ENCODE measurements around the gene LGR5. TPM values are rescaled to one million over a fixed set of nuclear protein-coding genes. Genes with fewer than 3 reads are reported as not detected.

Gene LGR5, protein sequence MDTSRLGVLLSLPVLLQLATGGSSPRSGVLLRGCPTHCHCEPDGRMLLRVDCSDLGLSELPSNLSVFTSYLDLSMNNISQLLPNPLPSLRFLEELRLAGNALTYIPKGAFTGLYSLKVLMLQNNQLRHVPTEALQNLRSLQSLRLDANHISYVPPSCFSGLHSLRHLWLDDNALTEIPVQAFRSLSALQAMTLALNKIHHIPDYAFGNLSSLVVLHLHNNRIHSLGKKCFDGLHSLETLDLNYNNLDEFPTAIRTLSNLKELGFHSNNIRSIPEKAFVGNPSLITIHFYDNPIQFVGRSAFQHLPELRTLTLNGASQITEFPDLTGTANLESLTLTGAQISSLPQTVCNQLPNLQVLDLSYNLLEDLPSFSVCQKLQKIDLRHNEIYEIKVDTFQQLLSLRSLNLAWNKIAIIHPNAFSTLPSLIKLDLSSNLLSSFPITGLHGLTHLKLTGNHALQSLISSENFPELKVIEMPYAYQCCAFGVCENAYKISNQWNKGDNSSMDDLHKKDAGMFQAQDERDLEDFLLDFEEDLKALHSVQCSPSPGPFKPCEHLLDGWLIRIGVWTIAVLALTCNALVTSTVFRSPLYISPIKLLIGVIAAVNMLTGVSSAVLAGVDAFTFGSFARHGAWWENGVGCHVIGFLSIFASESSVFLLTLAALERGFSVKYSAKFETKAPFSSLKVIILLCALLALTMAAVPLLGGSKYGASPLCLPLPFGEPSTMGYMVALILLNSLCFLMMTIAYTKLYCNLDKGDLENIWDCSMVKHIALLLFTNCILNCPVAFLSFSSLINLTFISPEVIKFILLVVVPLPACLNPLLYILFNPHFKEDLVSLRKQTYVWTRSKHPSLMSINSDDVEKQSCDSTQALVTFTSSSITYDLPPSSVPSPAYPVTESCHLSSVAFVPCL
- not detected in 2 replicates for total RNA-seq

DNA sequence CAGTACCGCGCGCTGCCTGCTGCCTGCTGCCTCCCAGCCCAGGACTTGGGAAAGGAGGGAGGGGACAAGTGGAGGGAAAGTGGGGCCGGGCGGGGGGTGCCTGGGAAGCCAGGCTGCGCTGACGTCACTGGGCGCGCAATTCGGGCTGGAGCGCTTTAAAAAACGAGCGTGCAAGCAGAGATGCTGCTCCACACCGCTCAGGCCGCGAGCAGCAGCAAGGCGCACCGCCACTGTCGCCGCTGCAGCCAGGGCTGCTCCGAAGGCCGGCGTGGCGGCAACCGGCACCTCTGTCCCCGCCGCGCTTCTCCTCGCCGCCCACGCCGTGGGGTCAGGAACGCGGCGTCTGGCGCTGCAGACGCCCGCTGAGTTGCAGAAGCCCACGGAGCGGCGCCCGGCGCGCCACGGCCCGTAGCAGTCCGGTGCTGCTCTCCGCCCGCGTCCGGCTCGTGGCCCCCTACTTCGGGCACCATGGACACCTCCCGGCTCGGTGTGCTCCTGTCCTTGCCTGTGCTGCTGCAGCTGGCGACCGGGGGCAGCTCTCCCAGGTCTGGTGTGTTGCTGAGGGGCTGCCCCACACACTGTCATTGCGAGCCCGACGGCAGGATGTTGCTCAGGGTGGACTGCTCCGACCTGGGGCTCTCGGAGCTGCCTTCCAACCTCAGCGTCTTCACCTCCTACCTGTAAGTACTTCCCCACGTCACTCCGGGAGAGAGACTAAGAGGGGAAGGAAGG, at the start of gene LGR5:
TSS of gene LGR5 (plus strand) at position 186 of the 732 bp plus-strand sequence. CDS start at position 469, 283 bp downstream.

Other genes with a start within 250 kb of the LGR5 start
- 36.2 and 72.7 TPM in 2 replicates for gene ZFC3H1, start 224.1 kb downstream of the LGR5 start, total RNA-seq
- 5.0 and 5.2 TPM in 2 replicates for gene THAP2, start 224.5 kb downstream of the LGR5 start, total RNA-seq
- gene TMEM19, start 246.3 kb downstream of the LGR5 start, total RNA-seq: 21.1 and 27.4 TPM in 2 replicates

Measured in smooth muscle cell of the umbilical artery (primary cell).